Astrocyte (in vitro differentiated cells and primary cell): ENCODE data around the gene MIB1.

Experiments
- EZH2 ChIP-seq: IDR thresholded peaks from 2 replicates; pipeline ENCODE4 v1.6.1; 2012; ENCODE audit warnings: mild to moderate bottlenecking, low read length, inconsistent platforms; ENCODE audit not compliant: insufficient read depth
- TF ChIP-seq, protein P1 (sequence below): IDR thresholded peaks from 2 replicates; pipeline ENCODE4 v1.5.1; 2011; ENCODE audit warnings: low read depth, mild to moderate bottlenecking, inconsistent platforms, low read length, moderate library complexity; ENCODE audit not compliant: insufficient read depth

DNA sequence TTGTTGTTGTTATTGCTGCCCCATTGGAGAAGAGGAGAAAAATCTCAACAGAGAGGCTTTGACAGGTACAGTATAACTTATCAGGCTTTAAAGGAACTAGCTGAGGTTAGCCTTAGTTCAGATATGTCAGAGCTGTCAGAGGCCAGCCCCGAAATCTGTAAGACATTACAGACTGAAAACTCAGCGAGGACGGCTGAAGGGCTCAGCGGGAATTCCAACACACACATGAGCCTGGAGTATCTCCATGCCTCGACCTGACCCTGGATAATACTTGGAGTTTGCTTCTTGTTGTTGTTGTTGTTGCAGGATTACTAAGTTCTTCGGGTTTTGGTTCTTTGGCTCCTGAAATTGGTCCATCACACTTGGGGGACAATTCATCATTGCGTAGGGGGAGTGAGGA is 166.9 kb downstream of the MIB1 start:
- TF ChIP-seq, protein P1, sequence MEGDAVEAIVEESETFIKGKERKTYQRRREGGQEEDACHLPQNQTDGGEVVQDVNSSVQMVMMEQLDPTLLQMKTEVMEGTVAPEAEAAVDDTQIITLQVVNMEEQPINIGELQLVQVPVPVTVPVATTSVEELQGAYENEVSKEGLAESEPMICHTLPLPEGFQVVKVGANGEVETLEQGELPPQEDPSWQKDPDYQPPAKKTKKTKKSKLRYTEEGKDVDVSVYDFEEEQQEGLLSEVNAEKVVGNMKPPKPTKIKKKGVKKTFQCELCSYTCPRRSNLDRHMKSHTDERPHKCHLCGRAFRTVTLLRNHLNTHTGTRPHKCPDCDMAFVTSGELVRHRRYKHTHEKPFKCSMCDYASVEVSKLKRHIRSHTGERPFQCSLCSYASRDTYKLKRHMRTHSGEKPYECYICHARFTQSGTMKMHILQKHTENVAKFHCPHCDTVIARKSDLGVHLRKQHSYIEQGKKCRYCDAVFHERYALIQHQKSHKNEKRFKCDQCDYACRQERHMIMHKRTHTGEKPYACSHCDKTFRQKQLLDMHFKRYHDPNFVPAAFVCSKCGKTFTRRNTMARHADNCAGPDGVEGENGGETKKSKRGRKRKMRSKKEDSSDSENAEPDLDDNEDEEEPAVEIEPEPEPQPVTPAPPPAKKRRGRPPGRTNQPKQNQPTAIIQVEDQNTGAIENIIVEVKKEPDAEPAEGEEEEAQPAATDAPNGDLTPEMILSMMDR: no peak
- no peak for TF ChIP-seq EZH2
